ENCODE data around the gene GCLM.

GCLM gene

GRCh38 chr1:93846206-93846991 lies 62.8 kb downstream of the GCLM start:
- peak; percentile 80 for DNase-seq (ENCODE audit: low read depth)

DNA sequence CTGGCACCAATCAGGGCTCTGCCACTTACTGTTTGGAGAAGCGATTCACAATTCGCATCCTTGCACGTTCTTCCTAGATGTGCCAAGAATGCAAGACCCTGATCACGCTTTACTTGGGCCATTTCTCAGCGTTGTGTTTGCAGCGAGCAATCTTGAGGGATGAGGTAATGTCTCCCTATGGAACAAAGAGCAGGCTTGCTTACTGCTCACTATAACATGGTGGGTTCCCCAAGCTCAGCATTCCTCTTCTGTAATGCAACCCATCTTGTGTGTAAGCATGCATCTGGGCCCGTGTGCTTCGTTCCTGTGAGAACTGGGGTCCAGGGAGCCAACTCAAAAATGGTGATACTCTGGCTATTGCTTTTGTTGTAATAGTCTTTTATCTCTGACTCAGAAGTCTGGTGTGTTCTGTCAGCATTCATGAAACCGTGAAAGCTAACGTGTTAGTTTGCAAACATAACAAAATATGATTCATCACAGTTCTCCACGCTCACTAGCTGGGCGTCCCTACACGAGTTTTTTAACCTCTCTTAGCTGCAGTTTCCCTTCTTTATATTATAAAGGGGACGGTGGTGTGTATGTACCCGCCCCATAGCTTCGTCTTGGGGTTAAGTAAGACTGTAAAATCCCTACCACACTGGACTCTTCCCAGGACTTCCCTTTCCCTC lies 63.6 kb downstream of the GCLM start:
- DNase-seq (ENCODE audit: low read depth): no peak

GRCh38 chr1:93844262-93845045 lies 64.8 kb downstream of the GCLM start:
- DNase-seq (ENCODE audit: low read depth): no peak

DNA sequence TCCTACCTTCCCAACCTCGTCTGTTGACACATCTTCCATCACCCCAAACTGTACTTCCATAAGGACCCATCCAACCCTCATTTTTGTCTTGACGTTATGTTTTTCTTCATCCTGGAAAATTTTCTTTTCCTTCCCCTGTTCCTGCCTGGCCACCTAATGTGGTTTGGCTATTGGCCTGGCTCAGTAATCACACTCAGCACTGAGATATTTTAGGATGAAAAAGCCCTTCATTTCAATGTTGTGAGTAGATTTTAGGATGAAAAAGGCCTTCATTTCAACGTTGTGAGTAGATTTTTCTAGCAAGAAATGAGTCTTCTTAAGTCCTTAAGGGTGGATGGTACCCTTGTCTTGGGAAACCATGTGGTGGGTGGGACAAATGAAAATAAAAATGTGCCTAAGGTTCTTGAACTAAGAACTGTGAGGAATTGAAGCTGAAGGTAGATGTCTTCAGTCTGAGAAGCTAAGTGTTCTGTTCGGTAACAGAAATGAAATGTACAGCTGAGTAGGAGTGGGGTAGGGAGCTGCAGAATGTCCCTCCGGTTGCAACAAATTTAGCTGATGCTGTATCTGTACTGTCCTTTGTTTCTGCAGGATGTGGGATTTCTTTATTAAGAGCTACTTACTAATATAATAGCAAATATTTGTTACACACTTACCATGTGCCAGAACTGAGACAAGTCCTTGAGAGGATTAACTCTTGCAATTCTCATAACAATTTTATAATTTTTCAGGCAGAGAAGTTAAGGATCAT lies 66.3 kb downstream of the GCLM start:
- no peak for DNase-seq (ENCODE audit: low read depth)

DNA sequence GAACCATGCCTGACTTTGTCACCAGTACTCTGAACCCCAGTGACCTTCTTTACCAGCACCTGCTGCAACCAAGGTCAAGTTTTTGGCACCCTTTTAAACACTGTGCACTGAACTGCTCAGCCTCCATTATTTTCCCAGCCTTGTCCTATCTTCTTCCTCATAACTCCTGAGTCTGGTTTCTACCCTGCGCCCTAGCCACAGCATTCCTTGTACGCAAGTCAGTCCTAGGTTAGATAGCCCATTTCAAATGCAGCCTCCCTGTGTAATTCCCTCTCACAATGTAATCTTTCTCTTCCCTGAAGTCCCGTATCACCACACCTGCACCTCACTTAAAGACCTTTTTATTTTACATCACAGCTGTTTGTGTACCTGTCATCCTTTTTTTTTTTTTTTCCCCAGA lies 67.5 kb downstream of the GCLM start:
- DNase-seq (ENCODE audit: low read depth): no peak

DNA sequence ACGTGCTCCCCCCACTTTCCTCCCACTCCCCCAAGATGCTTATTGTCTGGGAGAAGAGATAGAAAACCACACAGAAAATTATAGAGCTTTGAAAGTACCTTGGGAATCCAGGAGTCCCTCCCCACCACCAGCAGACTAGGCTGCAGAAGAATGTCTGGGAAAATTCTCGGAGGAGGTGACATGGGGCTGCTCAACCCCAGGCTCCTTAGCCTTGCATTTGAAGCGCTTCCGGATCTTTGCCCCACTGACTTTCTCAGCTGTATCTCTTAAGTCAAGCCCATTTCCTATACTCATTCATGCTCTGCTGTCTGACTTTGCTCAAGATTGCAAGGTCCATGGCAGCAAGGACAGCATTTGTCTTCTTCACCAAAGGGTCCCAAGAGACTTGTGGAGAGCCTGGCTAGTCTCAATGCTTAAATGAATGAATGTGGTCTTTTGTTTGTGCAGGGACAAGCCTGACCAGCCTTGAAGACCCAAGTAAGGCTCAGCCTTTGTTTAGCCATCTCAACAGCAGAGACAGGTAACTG lies 68.2 kb downstream of the GCLM start:
- DNase-seq (ENCODE audit: low read depth): no peak

GRCh38 chr1:93839753-93840152 lies 69.5 kb downstream of the GCLM start:
- no peak for DNase-seq (ENCODE audit: low read depth)

DNA sequence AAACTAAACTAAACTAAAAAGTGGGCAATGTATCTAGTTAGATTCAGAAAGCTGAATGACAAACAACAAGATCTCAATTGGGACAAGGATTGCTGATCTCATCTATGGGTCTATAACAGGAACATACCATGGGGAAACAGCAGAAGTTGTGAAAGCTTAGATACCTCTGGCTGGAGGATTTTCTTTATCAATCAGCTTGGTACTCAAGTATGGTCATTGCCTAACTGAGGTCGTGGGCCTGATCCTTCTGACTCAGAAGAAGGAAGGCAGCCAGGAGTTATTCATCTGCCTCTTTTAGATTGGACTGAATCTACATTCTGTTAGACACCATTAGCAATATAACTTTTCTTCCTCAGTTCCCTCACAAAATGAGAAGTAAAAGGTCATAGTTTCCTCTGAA lies 69.9 kb downstream of the GCLM start:
- no peak for DNase-seq (ENCODE audit: low read depth)

GRCh38 chr1:93837961-93838360 lies 71.3 kb downstream of the GCLM start:
- no peak for DNase-seq (ENCODE audit: low read depth)

Data from activated T-helper 1 cell treated with Interleukin-2 at 50 U/mL for 16 hours (primary cell).